Immature natural killer cell (primary cell): ENCODE measurements around the gene NEUROG2. TPM values are rescaled to one million over a fixed set of nuclear protein-coding genes. Genes with fewer than 3 reads are reported as not detected.
"Not testable (repeated sequence)": the region's sequence is repeated elsewhere in the genome, so short reads cannot be mapped to it uniquely, and the experiment has no call there.

Experiments
- DNase-seq, 3 donors: peaks; one replicate each; pipeline ENCODE4 v3.0.0; 2022; ENCODE audit warnings: mixed read lengths in 1 of 3
- H3K27ac Mint-ChIP-seq, 6 donors: one replicate each; pipeline ENCODE4 v1.8.0; 2020; ENCODE audit warnings: mixed read lengths in 6 of 6, mild to moderate bottlenecking in 5 of 6, inconsistent platforms in 4 of 6, moderate library complexity in 3 of 6
- H3K27me3 Mint-ChIP-seq, 3 donors: one replicate each; pipeline ENCODE4 v1.8.0; 2020 to 2021; ENCODE audit warnings: low read depth in 3 of 3, mild to moderate bottlenecking in 3 of 3, mixed read lengths in 3 of 3, moderate library complexity in 3 of 3, inconsistent platforms in 1 of 3
- H3K36me3 Mint-ChIP-seq, 3 donors: one replicate each; pipeline ENCODE4 v1.8.0; 2020; ENCODE audit warnings: mixed read lengths in 3 of 3, inconsistent platforms in 2 of 3, mild to moderate bottlenecking in 2 of 3
- H3K4me1 Mint-ChIP-seq, 2 donors: one replicate each; pipeline ENCODE4 v1.8.0; 2020; ENCODE audit warnings: inconsistent platforms in 2 of 2, mild to moderate bottlenecking in 2 of 2, mixed read lengths in 2 of 2, moderate library complexity in 1 of 2
- H3K4me3 Mint-ChIP-seq, 5 donors: one replicate each; pipeline ENCODE4 v1.8.0; 2020; ENCODE audit warnings: mild to moderate bottlenecking in 5 of 5, mixed read lengths in 5 of 5, inconsistent platforms in 3 of 5, moderate library complexity in 3 of 5
- H3K9me3 Mint-ChIP-seq, 6 donors: one replicate each; pipeline ENCODE4 v1.8.0; 2020; ENCODE audit warnings: mild to moderate bottlenecking in 6 of 6, mixed read lengths in 6 of 6, inconsistent platforms in 4 of 6, moderate library complexity in 3 of 6
- polyA plus RNA-seq, 3 donors: library from polyadenylated mRNA; unstranded; fragments of 300-500 nt; fragmentation: Illumina TruSeq; gene quantifications; one replicate each; pipeline ENCODE4 v1.2.3, GENCODE V29; 2021

The NEUROG2 gene
- polyA plus RNA-seq, 3 donors from 2014 or later = not detected

DNA sequence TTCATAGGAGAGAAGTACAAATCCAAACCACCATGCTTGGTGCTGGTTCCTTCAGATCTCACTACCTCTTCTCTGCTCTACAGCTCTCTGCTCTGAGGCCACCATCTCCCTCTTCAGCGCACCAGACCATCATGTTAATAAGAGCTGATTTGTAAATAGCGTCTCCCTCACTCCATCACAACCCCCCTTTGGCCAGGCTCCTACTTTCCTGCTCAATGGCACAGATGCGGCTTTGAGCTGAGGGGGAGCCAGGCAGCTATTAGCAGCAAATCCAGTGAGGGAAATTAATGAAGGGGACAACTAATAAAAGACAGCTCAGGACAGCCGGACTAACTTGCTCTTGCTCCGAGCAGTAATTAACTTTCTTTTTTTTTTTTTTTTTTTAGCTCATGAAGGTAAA, 13.1 kb downstream of the NEUROG2 start:
- H3K9me3 Mint-ChIP-seq = peaks cover 0 to 4% (median under 1%) of the 10 kb centered on the region in 6 donors
- H3K36me3 Mint-ChIP-seq = peaks cover 0 to 3% (median 0%) of the 10 kb centered on the region in 3 donors
- no peak overlapping the region for H3K27ac Mint-ChIP-seq
- no peaks in the 10 kb centered on the region for H3K4me1 Mint-ChIP-seq
- no peak for DNase-seq
- peaks cover 5 to 29% (median 18%) of the 10 kb centered on the region in 3 donors for H3K27me3 Mint-ChIP-seq
- no peak overlapping the region for H3K4me3 Mint-ChIP-seq

DNA sequence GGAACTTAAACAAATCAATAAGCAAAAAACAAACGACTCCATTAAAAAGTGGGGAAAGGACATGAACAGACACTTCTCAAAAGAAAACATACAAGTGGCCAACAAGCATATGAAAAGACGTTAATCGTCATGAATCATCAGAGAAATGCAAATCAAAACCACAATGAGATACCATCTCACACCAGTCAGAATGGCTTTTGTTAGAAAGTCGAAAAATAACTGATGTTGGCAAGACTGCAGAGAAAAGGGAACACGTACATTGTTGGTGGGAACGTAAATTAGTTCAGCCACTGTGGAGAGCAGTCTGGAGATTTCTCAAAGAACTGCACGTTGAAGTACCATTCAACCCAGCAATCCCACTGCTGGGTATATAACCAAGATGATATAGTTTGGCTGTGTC, 23.7 kb downstream of the NEUROG2 start:
- H3K4me3 Mint-ChIP-seq = no peak overlapping the region
- DNase-seq = no peak
- H3K27me3 Mint-ChIP-seq = peaks cover 3 to 12% (median 4%) of the 10 kb centered on the region in 3 donors
- no peaks in the 10 kb centered on the region for H3K36me3 Mint-ChIP-seq
- H3K27ac Mint-ChIP-seq = no peak overlapping the region
- H3K4me1 Mint-ChIP-seq = no peaks in the 10 kb centered on the region
- peaks cover 0 to 19% (median 9%) of the 10 kb centered on the region in 6 donors for H3K9me3 Mint-ChIP-seq

DNA sequence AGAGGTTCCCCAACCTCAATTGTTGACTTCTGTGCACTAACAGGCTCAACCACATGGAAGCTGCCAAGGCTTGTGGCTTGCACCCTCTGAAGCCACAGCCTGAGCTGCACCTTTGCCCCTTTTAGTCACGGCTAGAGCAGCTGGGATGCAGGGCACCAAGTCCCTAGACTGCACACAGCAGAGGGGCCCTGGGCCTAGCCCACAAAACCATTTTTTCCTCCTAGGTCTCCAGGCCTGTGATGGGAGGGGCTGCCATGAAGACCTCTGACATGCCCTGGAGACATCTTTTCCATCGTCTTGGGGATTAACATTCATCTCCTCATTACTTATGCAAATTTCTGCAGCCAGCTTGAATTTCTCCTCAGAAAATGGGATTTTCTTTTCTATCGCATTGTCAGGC, 25.2 kb downstream of the NEUROG2 start:
- not testable (repeated sequence) for H3K4me3 Mint-ChIP-seq

DNA sequence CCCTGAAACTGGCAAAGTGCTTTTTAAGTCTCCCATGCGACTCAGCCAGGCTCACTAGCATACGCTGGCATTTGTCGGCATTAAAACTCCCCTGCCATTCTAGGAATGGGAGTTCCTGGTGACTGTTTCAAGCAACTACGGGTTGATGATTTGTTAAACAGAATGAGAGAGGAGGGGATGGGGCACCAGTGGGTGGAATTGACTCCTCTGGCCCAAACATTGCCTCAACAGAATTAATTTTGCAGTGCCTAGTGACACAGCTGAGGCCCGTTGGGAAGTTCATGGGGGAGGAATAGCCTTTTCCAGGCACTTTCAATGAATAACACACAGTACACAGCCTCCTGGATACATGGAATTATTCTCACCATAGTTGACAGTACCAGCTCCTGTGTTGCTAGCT, 30.1 kb downstream of the NEUROG2 start:
- peaks cover 0 to 9% (median 4%) of the 10 kb centered on the region in 3 donors for H3K27me3 Mint-ChIP-seq
- H3K4me3 Mint-ChIP-seq = no peak overlapping the region
- DNase-seq = no peak
- H3K4me1 Mint-ChIP-seq = no peaks in the 10 kb centered on the region
- no peak overlapping the region for H3K27ac Mint-ChIP-seq
- peaks cover 6 to 30% (median 11%) of the 10 kb centered on the region in 6 donors for H3K9me3 Mint-ChIP-seq
- peaks cover 0 to 5% (median 0%) of the 10 kb centered on the region in 3 donors for H3K36me3 Mint-ChIP-seq

More for the DNA sequence above, 25.2 kb downstream of the NEUROG2 start:
- DNase-seq, H3K27ac Mint-ChIP-seq, H3K4me1 Mint-ChIP-seq, H3K36me3 Mint-ChIP-seq: not testable (repeated sequence)
- Mint-ChIP-seq H3K9me3 (peaks cover 0 to 19% (median 9%) of the 10 kb centered on the region in 6 donors), H3K27me3 (peaks cover 3 to 11% (median 4%) of the 10 kb centered on the region in 3 donors)

DNA sequence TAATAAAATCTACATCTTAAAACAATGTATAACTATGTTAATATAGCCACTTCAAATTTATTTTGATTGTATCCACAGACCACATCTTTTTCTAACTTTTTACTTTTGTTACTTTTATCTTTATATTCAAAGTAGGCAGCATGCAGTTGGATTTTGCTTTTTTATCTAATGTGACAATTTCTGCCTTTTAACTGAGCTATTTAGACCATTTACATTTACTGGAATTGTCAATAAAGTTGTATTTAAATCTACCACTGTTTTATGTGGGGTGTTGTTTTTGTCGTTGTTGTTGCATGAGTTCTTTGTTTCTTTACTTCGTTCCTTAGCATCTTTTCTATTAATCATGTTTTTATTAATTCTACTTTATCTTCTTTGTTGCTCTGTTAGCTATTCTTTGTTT, 42.0 kb downstream of the NEUROG2 start:
- Mint-ChIP-seq H3K4me1 (no peaks in the 10 kb centered on the region), H3K4me3 (no peak overlapping the region), H3K27me3 (peaks cover 2 to 6% (median 5%) of the 10 kb centered on the region in 3 donors), H3K36me3 (no peaks in the 10 kb centered on the region), H3K9me3 (peaks cover 0 to under 1% (median 0%) of the 10 kb centered on the region in 6 donors), H3K27ac (no peak overlapping the region)
- no peak for DNase-seq

DNA sequence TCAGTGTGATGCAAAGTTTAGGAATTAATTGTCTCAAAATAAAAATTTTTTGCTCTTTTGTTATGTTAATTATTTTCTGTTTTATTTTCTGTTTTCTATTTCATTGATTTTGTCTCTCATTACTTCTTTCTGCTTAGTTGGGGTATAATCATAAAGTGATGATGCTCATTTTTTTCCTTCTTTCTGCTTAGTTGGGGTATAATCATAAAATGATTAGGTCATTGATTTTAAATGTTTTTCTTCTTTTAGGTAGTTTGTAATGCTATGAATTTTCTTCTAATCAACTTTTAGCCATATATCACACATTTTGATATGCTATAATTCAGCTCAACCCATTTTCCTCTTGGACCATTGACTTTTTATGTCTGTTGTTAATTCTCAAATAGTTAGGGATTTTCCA, 43.7 kb downstream of the NEUROG2 start:
- H3K9me3 Mint-ChIP-seq = no peaks in the 10 kb centered on the region
- no peaks in the 10 kb centered on the region for H3K36me3 Mint-ChIP-seq
- H3K4me1 Mint-ChIP-seq = no peaks in the 10 kb centered on the region
- peaks cover 2 to 4% (median 2%) of the 10 kb centered on the region in 3 donors for H3K27me3 Mint-ChIP-seq
- H3K27ac Mint-ChIP-seq = no peak overlapping the region
- no peak overlapping the region for H3K4me3 Mint-ChIP-seq
- DNase-seq = no peak

Other genes starting within 250 kb of the NEUROG2 start
- gene TIFA, start 230.3 kb downstream of the NEUROG2 start, polyA plus RNA-seq = 10 to 100 TPM; 17.2 to 28.0 (median 26.5) TPM
- gene ALPK1, start 218.8 kb downstream of the NEUROG2 start, polyA plus RNA-seq = 1 to 10 TPM in 1 of 3 donors, under 1 TPM in 1, not detected in 1; 0.32 to 1.3 TPM
- gene ZGRF1, start 120.7 kb upstream of the NEUROG2 start, polyA plus RNA-seq = 1 to 10 TPM; 2.0 to 3.7 (median 3.0) TPM
- gene LARP7, start 121.0 kb upstream of the NEUROG2 start, polyA plus RNA-seq = 10 to 100 TPM; 21.8 to 47.9 (median 29.2) TPM